Measurements from ENCODE around the gene HERPUD1.

The HERPUD1 gene

DNA sequence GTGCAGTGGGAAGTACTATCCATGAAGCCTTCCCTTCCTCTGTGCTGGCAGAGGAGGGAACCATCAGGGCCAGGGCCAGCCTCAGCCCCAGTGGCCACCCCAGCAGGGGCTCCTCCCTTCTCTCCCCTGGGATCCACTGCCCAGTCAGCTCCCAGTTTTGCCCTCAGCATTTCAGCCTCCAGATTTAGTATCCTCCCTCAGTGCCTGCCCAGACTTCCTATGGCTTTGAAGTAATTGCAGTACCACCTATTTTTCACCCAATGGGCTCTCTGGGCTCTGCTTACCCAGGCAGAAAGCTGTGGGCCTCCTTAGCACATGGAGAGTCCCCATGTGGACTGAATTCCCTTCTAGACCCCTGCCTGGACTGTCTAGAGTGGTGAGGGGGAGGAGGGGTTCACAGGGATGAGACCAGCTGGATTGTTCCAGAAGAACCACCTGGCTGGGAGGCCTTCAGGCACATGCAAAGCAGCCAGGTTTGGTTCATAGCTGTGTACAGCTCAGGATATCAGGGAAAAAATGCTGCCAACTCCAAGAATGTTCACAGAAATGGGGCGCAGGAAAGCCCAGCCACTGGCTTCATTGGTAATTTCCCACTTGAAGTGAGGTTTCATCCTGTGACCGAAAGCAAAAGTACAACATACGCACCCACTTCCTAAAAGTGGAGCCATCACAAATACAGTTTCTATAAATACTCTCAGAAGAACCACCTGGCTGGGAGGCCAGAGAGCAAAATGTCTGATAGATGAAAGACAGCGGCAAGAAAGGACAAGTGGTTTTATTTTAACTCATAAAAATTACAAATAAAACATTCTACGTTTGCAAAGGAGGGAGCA is 15.2 kb upstream of the HERPUD1 start:
- Mint-ChIP-seq H3K27me3 (peaks cover 60% of the 10 kb centered on the region), H3K4me3 (no peak overlapping the region), H3K4me1 (ENCODE audit: low read depth) (peaks cover 62% of the 10 kb centered on the region), H3K27ac (peak overlapping the region; percentile 65), H3K36me3 (ENCODE audit: low read depth) (no peaks in the 10 kb centered on the region), H3K9me3 (no peaks in the 10 kb centered on the region)
- intact Hi-C loops (cut with micrococcal nuclease) = no loop called here

DNA sequence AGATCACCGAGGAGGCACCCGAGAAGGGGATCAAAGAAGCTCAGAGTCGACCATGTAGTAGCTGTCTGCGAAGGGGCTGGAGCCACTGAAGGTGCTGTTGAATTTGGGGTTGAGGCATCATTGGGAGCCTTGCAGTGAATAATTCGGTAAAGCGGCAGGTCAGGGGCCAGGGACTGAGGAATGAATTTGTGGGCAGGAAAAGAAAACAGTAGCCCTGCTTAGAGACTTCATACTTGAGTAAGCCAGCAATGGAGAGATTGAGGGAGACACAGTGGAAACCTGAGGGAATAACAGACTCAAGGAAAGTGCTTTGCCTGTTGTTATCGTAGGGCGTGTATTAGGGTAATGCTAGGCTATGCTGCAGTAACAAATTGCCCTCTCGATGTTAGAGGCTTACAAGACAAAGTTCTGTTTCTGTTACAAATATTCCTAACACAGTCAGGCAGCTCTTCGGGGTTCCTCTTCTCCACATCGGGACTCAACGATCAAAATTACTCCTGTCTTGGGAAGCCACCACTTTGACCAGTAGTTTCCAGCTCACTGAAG is 13.4 kb upstream of the HERPUD1 start:
- intact Hi-C loops (cut with micrococcal nuclease) = no loop called here
- no peaks in the 10 kb centered on the region for H3K9me3 Mint-ChIP-seq
- H3K36me3 Mint-ChIP-seq (ENCODE audit: low read depth) = no peaks in the 10 kb centered on the region
- H3K27me3 Mint-ChIP-seq = peaks cover 50% of the 10 kb centered on the region
- H3K4me3 Mint-ChIP-seq = no peak overlapping the region
- H3K4me1 Mint-ChIP-seq (ENCODE audit: low read depth) = peaks cover 46% of the 10 kb centered on the region
- H3K27ac Mint-ChIP-seq = no peak overlapping the region

DNA sequence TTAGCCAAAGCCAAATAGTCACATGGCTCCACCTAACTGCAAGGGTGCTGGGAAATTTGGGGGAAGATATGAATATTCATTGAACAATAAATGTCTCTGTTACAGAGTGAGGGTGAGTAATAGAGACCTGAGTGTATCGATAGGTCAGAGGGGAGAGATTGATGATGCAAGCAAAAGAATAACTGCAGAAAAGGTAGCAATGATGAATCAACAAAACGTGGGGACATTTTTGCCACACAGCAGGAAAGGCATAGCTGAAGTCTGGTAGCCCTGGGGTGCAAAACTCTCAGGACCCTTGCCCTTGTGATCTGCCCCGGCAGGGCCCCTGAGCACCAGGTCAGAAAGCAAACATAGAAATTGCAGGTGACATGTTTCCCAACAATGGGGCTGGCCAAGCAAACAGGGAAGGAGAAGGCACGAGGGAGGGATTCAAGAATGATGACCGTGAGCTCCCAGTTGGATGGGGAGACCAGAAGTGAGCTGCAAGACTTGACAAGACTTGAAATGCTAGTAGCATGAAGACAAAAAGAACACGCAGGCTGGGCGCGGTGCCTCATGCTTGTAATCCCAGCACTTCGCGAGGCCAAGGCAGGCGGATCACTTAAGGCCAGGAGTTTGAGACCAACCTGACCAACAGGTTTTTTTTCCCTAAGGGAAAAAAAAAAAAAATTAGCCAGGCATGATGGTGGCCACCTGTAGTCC is 12.7 kb upstream of the HERPUD1 start:
- Mint-ChIP-seq H3K36me3 (ENCODE audit: low read depth) (no peaks in the 10 kb centered on the region), H3K27me3 (peaks cover 45% of the 10 kb centered on the region), H3K4me3 (no peak overlapping the region), H3K4me1 (ENCODE audit: low read depth) (peaks cover 49% of the 10 kb centered on the region), H3K27ac (no peak overlapping the region), H3K9me3 (no peaks in the 10 kb centered on the region)
- intact Hi-C loops (cut with micrococcal nuclease) = no loop called here

DNA sequence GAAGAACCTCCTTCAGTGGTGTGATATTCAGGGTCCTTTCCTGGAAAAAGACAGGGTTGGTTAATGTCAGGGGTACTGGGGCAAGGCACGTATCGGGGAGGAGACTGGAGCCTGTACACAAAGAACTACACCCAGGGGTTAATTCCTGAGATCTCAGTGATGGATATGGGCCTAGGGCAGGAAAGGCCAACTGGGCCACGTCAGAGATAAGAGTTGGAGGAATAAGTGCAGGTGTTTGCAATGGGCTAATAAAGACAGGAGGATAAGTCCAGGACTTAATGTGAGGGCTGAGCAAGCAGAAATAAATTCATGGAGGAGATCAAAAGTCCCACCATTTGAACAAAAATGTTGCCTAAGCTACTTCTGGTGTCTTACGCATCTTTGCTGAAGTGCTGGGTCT is 10.4 kb upstream of the HERPUD1 start:
- H3K9me3 Mint-ChIP-seq = no peaks in the 10 kb centered on the region
- no peak overlapping the region for H3K27ac Mint-ChIP-seq
- H3K27me3 Mint-ChIP-seq = peaks cover 40% of the 10 kb centered on the region
- H3K4me3 Mint-ChIP-seq = no peak overlapping the region
- intact Hi-C loops (cut with micrococcal nuclease) = no loop called here
- H3K4me1 Mint-ChIP-seq (ENCODE audit: low read depth) = peaks cover 51% of the 10 kb centered on the region
- no peaks in the 10 kb centered on the region for H3K36me3 Mint-ChIP-seq (ENCODE audit: low read depth)

DNA sequence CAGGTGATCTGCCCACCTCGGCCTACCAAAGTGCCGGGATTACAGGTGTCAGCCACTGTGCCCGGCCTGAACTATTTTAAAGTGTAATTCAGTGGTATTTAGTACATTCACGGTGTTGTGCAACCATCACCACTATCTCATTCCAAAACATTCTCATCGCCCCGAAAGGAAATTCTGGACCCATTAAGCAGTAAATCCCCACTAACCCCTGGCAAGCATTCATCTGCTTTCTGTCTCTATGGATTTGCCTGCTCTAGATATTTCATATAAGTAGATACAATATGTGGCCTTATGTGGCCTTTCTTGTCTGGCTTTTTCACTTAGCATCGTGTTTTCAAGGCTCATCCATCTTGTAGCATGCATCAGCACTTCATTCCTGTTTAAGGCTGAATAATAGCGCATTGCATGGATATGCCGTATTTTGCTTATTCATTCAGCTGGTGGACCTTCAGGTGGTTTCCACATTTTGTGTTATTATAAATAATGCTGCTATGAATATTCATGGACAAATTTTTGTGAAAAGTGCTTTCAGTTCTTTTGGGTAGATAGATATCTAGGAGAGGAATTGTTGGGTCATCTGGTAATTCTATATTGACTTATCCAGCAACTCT is 8.4 kb upstream of the HERPUD1 start:
- Mint-ChIP-seq H3K27me3 (peaks cover 30% of the 10 kb centered on the region), H3K4me1 (ENCODE audit: low read depth) (peaks cover 32% of the 10 kb centered on the region), H3K4me3 (no peak overlapping the region), H3K9me3 (no peaks in the 10 kb centered on the region), H3K36me3 (ENCODE audit: low read depth) (no peaks in the 10 kb centered on the region), H3K27ac (no peak overlapping the region)
- intact Hi-C loops (cut with micrococcal nuclease) = no loop called here

DNA sequence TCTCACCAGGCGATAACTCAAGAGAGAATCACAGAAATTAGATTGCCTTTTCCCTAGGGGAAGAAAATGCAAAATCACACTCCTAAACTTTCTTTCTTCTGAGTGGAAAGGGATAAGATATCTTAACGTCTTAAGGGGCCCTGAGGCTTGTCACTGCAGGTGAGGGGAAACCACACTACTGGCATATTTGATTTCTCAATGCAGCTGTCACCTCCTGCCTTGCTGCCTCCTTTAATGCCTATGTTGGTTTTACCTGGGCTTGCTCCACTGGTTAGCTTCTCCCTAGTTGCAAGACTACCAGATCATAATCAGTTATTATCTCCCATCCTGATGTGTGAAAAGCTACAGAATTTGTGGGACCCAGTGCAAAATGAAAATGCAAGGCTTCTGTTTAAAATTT is 4.5 kb upstream of the HERPUD1 start:
- no peaks in the 10 kb centered on the region for H3K9me3 Mint-ChIP-seq
- H3K4me1 Mint-ChIP-seq (ENCODE audit: low read depth) = peaks cover 17% of the 10 kb centered on the region
- peaks cover 4% of the 10 kb centered on the region for H3K27me3 Mint-ChIP-seq
- peaks cover 6% of the 10 kb centered on the region for H3K36me3 Mint-ChIP-seq (ENCODE audit: low read depth)
- H3K4me3 Mint-ChIP-seq = no peak overlapping the region
- intact Hi-C loops (cut with micrococcal nuclease) = no loop called here
- no peak overlapping the region for H3K27ac Mint-ChIP-seq

DNA sequence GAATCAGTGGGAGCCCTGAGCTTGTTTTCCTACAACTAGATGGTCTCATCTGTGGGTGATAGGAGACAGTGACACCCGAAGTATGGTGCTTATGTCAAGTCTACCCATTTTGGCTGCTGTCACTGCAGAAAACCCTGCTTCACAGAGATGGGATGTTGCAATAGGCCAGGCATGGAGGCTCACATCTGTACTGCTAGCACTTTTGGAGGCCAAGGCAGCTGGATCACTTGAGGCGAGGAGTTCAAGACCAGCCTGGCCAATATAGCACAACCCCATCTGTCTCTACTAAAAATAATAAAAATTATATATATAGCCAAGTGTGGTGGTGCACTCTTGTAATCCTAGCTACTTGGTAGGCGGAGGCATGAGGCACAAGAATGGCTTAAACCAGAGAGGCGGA is 2.3 kb upstream of the HERPUD1 start:
- Mint-ChIP-seq H3K27me3 (peaks cover 4% of the 10 kb centered on the region), H3K4me3 (no peak overlapping the region), H3K27ac (no peak overlapping the region), H3K9me3 (no peaks in the 10 kb centered on the region), H3K4me1 (ENCODE audit: low read depth) (peaks cover 24% of the 10 kb centered on the region), H3K36me3 (ENCODE audit: low read depth) (peaks cover 21% of the 10 kb centered on the region)
- intact Hi-C loops (cut with micrococcal nuclease) = loop anchor here (10.0 kb wide), 1 partner anchor 195 kb away; the partner anchor contains the start of gene NUP93

DNA sequence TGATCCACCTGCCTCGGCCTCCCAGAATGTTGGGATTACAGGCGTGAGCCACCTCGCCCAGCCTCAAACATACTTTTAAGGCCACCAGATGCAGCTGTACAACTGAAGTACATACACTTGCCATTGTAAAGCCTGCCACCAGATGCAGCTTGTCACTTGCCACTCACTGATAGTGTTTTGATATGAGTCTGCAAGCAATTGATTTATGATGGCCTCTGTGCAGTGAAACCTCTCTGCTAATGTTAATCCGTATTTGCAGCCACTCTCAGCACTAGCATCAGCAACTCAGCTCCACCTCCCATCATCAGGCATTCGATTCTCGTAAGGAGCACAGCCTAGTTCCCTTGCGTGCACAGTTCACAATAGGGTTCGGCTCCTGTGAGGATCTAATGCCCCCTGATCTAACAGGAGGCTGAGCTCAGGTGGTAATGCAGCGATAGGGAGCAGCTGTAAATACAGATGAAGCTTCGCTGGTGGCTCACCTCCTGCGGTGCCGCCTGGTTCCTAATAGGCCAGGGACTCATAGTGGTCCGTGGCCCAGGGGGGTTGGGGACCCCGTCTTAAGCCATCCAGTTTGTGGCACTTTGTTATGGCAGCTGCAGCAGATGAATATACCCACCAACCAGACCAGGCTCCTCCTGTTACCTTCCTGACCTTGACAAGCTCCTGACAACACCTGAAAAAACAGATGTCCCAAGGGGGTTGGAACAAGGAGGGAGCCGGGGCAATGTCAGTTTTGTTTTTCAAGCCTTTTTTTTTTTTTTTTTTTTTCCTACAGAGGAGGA is 1.3 kb upstream of the HERPUD1 start:
- Mint-ChIP-seq H3K27me3 (peaks cover 4% of the 10 kb centered on the region), H3K36me3 (ENCODE audit: low read depth) (peaks cover 31% of the 10 kb centered on the region), H3K27ac (peak overlapping the region; percentile 100), H3K4me1 (ENCODE audit: low read depth) (peaks cover 27% of the 10 kb centered on the region), H3K4me3 (peak overlapping the region; percentile 99), H3K9me3 (no peaks in the 10 kb centered on the region)
- intact Hi-C loops (cut with micrococcal nuclease) = loop anchor here (10.0 kb wide), 1 partner anchor 196 kb away; the partner anchor contains the start of gene NUP93

DNA sequence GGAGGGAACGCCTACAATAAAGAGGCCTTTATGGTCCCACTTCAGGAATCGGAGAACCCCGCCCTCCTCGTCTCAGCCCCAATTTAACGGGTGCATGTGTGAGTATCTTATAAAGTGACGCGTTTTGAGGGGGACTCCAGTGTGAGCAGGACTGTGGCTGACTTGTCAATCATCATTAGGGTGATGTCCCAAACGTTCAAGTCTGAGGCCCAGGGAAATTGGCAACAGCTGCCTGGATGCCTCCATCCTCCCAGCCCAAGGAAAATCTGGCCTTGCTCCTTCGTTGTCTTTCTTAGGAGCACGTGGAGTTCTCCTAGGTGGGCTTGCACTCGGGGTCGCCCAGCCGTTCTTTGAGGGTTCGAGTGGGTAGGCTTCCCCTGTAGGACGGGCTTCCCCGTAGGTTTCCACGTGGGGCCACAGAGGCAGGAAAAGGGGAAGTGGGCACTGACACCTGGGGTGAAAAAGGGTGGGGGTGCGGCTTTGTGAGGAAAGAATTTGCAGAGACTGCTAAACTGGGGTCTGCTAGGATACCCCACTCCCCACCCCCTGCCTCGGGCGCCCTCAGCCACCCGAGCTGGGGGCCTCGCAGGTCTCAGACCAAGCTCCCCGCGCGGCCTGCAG is 561 bp upstream of the HERPUD1 start:
- intact Hi-C loops (cut with micrococcal nuclease) = loop anchor here (10.0 kb wide), 1 partner anchor 197 kb away; the partner anchor contains the start of gene NUP93
- Mint-ChIP-seq H3K27me3 (peaks cover 2% of the 10 kb centered on the region), H3K9me3 (no peaks in the 10 kb centered on the region), H3K27ac (peak overlapping the region; percentile 100), H3K4me3 (peak overlapping the region; percentile 99), H3K4me1 (ENCODE audit: low read depth) (peaks cover 27% of the 10 kb centered on the region), H3K36me3 (ENCODE audit: low read depth) (peaks cover 38% of the 10 kb centered on the region)

DNA sequence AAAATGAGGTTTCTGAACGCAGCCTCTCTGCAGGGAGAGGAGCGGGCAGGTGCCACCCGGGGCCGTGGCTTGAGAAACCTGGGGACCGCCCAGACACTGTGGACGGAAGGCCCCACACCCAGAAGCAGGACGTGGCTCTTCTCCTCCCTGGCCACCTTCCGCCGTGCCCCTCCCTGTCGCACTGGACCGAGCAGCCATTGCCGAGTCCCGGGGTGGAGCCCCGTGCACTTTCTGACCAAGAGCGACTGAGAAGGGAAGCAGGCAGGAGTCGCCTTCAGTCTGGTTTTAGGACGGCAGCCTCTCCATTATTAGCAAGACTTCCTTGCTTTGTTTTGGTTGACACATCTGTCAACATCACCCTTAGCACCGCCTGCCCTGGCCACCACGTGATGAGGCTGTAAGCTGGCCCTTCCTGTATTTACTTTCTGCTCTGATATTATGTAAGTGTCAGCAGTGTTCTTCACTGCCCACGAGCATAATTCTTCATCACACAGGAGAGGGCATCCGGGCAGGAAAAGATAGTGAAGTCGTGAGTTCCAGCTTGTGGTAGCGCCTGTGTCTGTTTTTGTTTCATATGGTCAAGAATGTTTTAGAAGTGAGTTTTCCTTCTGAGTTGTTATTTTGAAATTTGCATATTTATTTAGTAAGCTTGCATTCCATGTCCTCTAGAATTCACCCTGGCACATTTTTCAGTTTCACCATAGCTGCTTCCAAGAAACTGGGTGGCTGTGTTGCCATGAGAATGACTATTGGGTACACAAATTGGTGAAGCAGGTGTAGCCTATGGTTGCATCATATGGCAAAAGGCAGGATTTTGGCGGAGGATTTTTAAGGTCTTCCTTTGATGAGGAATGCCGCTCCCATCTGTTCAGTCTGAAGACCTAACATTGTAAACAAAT is 1.0 kb downstream of the HERPUD1 start:
- Mint-ChIP-seq H3K27ac (peak overlapping the region; percentile 100), H3K27me3 (no peaks in the 10 kb centered on the region), H3K36me3 (ENCODE audit: low read depth) (peaks cover 54% of the 10 kb centered on the region), H3K9me3 (no peaks in the 10 kb centered on the region), H3K4me3 (peak overlapping the region; percentile 99), H3K4me1 (ENCODE audit: low read depth) (peaks cover 27% of the 10 kb centered on the region)
- intact Hi-C loops (cut with micrococcal nuclease) = loop anchor here (1.0 to 10.0 kb wide), 3 partner anchors 22 to 198 kb away; partner anchors contain the start of gene NUP93

DNA sequence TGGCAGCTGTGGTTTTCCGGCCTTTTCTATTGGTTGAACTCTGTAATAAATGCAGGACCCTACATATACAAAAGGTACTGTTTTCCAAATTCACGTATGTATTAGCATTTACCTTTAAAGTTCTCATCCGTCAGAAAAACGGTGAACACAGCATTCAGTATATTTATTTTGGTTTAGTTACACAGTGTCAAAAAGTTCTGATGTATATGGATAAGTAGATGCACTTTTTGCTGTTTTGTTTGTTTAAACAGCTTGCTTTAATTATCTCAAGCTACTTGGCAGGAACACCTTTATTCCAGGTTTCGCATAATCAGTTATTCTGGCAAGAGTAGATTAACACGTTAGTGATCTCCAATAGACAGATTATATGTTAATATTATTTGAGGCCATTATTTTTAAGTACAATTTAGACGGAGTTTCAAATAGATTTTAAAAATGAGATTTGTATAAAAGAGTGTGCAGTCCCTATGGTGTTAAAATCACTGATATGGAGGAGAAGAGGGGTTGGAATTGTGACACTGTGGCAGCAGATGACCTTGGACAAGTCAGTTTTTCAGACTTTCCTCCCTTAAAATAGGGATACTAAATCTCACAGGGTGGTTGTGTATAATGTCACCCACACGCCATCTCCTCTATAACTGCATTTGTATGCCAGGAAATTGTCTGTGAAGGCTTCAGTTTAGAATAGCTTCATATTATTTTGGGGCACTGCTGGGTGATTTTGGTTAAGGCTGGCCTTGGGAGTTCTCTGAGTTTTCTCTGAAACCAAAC is 2.1 kb downstream of the HERPUD1 start:
- Mint-ChIP-seq H3K4me3 (peak overlapping the region; percentile 99), H3K27ac (no peak overlapping the region), H3K36me3 (ENCODE audit: low read depth) (peaks cover 65% of the 10 kb centered on the region), H3K4me1 (ENCODE audit: low read depth) (peaks cover 37% of the 10 kb centered on the region), H3K9me3 (no peaks in the 10 kb centered on the region), H3K27me3 (no peaks in the 10 kb centered on the region)
- intact Hi-C loops (cut with micrococcal nuclease) = loop anchor here (10.0 kb wide), 1 partner anchor 199 kb away; the partner anchor contains the start of gene NUP93
